GM10266 (cell line): ENCODE data around the gene PLCXD1.

Experiments used
- DNase-seq: peaks from one replicate; pipeline ENCODE4 v3.0.0; 2012; ENCODE audit errors: extremely low spot score
- CTCF ChIP-seq: IDR thresholded peaks from 2 replicates; pipeline ENCODE4 v1.5.1; 2012; ENCODE audit warnings: mild to moderate bottlenecking, low read depth; ENCODE audit not compliant: control insufficient read depth, insufficient read depth; ENCODE audit errors: missing control alignments

Gene PLCXD1

GRCh38 chrX:307261-308111 is 26.3 kb downstream of the PLCXD1 start:
- DNase-seq: no peak
- TF ChIP-seq CTCF: no peak

- TF ChIP-seq CTCF: no peak
- DNase-seq: no peak
Observed at GRCh38 chrX:308821-309520, 27.8 kb downstream of the PLCXD1 start.

- no peak for TF ChIP-seq CTCF
- DNase-seq: no peak
Observed at GRCh38 chrX:310621-311155, 29.5 kb downstream of the PLCXD1 start.

GRCh38 chrX:311156-312129 is 30.3 kb downstream of the PLCXD1 start:
- DNase-seq: no peak
- TF ChIP-seq CTCF: no peak

GRCh38 chrX:312621-313331 is 31.6 kb downstream of the PLCXD1 start:
- no peak for DNase-seq
- TF ChIP-seq CTCF: no peak

- no peak for TF ChIP-seq CTCF
Observed at GRCh38 chrX:313546-313945, 32.4 kb downstream of the PLCXD1 start.

More at GRCh38 chrX:313546-313945, 32.4 kb downstream of the PLCXD1 start:
- DNase-seq: no peak
